Activated T-cell treated with anti-CD3 and anti-CD28 coated beads, Interleukin-2, amount 50 U/mL, for 24 hours (primary cell): ENCODE measurements around the gene TAS1R3.

Experiments used
- DNase-seq: peaks from one replicate; pipeline ENCODE4 v3.0.0-alpha.2; 2020
- H3K27ac Mint-ChIP-seq: 2 replicates; pipeline ENCODE4 v1.8.0; 2020; ENCODE audit warnings: mild to moderate bottlenecking, mixed read lengths
- H3K27me3 Mint-ChIP-seq: 2 replicates; pipeline ENCODE4 v1.8.0; 2020; ENCODE audit warnings: mixed read lengths
- H3K36me3 Mint-ChIP-seq: 2 replicates; pipeline ENCODE4 v1.8.0; 2020; ENCODE audit warnings: low read depth, mixed read lengths
- H3K4me1 Mint-ChIP-seq: 2 replicates; pipeline ENCODE4 v1.8.0; 2020; ENCODE audit warnings: low read depth, mixed read lengths
- H3K4me3 Mint-ChIP-seq: 2 replicates; pipeline ENCODE4 v1.8.0; 2020; ENCODE audit warnings: mild to moderate bottlenecking, moderate library complexity, mixed read lengths
- H3K9me3 Mint-ChIP-seq: 2 replicates; pipeline ENCODE4 v1.8.0; 2020; ENCODE audit warnings: mixed read lengths

Gene TAS1R3

GRCh38 chr1:1321477-1321876 is 9.6 kb upstream of the TAS1R3 start:
- H3K27me3 Mint-ChIP-seq, result no peaks in the 10 kb centered on the region
- peak overlapping the region; percentile 78 for H3K27ac Mint-ChIP-seq
- no peaks in the 10 kb centered on the region for H3K9me3 Mint-ChIP-seq
- DNase-seq, result no peak
- peak overlapping the region; percentile 25 for H3K4me3 Mint-ChIP-seq
- peaks cover 55% of the 10 kb centered on the region for H3K36me3 Mint-ChIP-seq
- H3K4me1 Mint-ChIP-seq, result peaks cover 41% of the 10 kb centered on the region

GRCh38 chr1:1322418-1322817 is 8.7 kb upstream of the TAS1R3 start:
- peaks cover 45% of the 10 kb centered on the region for H3K4me1 Mint-ChIP-seq
- H3K36me3 Mint-ChIP-seq, result peaks cover 55% of the 10 kb centered on the region

GRCh38 chr1:1322952-1323351 is 8.1 kb upstream of the TAS1R3 start:
- no peak for DNase-seq
- no peaks in the 10 kb centered on the region for H3K9me3 Mint-ChIP-seq
- peak overlapping the region; percentile 82 for H3K4me3 Mint-ChIP-seq
- peak overlapping the region; percentile 90 for H3K27ac Mint-ChIP-seq
- peaks cover 55% of the 10 kb centered on the region for H3K36me3 Mint-ChIP-seq
- peaks cover 45% of the 10 kb centered on the region for H3K4me1 Mint-ChIP-seq
- no peaks in the 10 kb centered on the region for H3K27me3 Mint-ChIP-seq

More at GRCh38 chr1:1322418-1322817, 8.7 kb upstream of the TAS1R3 start:
- H3K27me3 Mint-ChIP-seq, result no peaks in the 10 kb centered on the region
- no peaks in the 10 kb centered on the region for H3K9me3 Mint-ChIP-seq
- H3K27ac Mint-ChIP-seq, result peak overlapping the region; percentile 90
- peak overlapping the region; percentile 82 for H3K4me3 Mint-ChIP-seq
- no peak for DNase-seq

GRCh38 chr1:1324084-1324523 is 7.0 kb upstream of the TAS1R3 start:
- H3K9me3 Mint-ChIP-seq, result no peaks in the 10 kb centered on the region
- H3K27me3 Mint-ChIP-seq, result no peaks in the 10 kb centered on the region
- H3K4me1 Mint-ChIP-seq, result peaks cover 45% of the 10 kb centered on the region
- H3K36me3 Mint-ChIP-seq, result peaks cover 44% of the 10 kb centered on the region
- H3K4me3 Mint-ChIP-seq, result peak overlapping the region; percentile 83
- H3K27ac Mint-ChIP-seq, result no peak overlapping the region
- DNase-seq, result no peak

GRCh38 chr1:1324524-1325287 is 6.4 kb upstream of the TAS1R3 start, which contains the start of the genes CPTP and INTS11:
Gene CPTP (plus strand): TSS chr1:1324802. CDS start chr1:1326911, 2,109 bp downstream.
Gene INTS11 (minus strand): TSS chr1:1324660. CDS start chr1:1324608, 52 bp downstream.
- peaks cover 45% of the 10 kb centered on the region for H3K4me1 Mint-ChIP-seq
- peaks cover 38% of the 10 kb centered on the region for H3K36me3 Mint-ChIP-seq
- peak; percentile 96 for DNase-seq
- peak within 1 kb of the TSS; percentile 83 for H3K4me3 Mint-ChIP-seq
- peak within 1 kb of the TSS; percentile 94 for H3K27ac Mint-ChIP-seq
- H3K27me3 Mint-ChIP-seq, result no peaks in the 10 kb centered on the region
- no peaks in the 10 kb centered on the region for H3K9me3 Mint-ChIP-seq

GRCh38 chr1:1325288-1326074 is 5.6 kb upstream of the TAS1R3 start:
- peak overlapping the region; percentile 83 for H3K4me3 Mint-ChIP-seq
- peaks cover 42% of the 10 kb centered on the region for H3K4me1 Mint-ChIP-seq
- DNase-seq, result no peak

GRCh38 chr1:1326075-1326605 is 4.9 kb upstream of the TAS1R3 start:
- Mint-ChIP-seq H3K4me1 (peaks cover 39% of the 10 kb centered on the region), H3K27me3 (no peaks in the 10 kb centered on the region), H3K4me3 (peak overlapping the region; percentile 83), H3K27ac (peak overlapping the region; percentile 81), H3K36me3 (peaks cover 27% of the 10 kb centered on the region), H3K9me3 (no peaks in the 10 kb centered on the region)
- no peak for DNase-seq

More at GRCh38 chr1:1325288-1326074, 5.6 kb upstream of the TAS1R3 start:
- Mint-ChIP-seq H3K36me3 (peaks cover 31% of the 10 kb centered on the region), H3K27ac (peak overlapping the region; percentile 81), H3K9me3 (no peaks in the 10 kb centered on the region), H3K27me3 (no peaks in the 10 kb centered on the region)

GRCh38 chr1:1327291-1327690 is 3.8 kb upstream of the TAS1R3 start:
- Mint-ChIP-seq H3K36me3 (peaks cover 17% of the 10 kb centered on the region), H3K4me3 (no peak overlapping the region), H3K4me1 (peaks cover 28% of the 10 kb centered on the region), H3K27ac (no peak overlapping the region), H3K27me3 (no peaks in the 10 kb centered on the region), H3K9me3 (no peaks in the 10 kb centered on the region)
- no peak for DNase-seq

GRCh38 chr1:1328254-1328653 is 2.8 kb upstream of the TAS1R3 start:
- no peak for DNase-seq
- no peaks in the 10 kb centered on the region for H3K27me3 Mint-ChIP-seq
- peaks cover 14% of the 10 kb centered on the region for H3K36me3 Mint-ChIP-seq
- peaks cover 21% of the 10 kb centered on the region for H3K4me1 Mint-ChIP-seq
- H3K27ac Mint-ChIP-seq, result no peak overlapping the region
- H3K9me3 Mint-ChIP-seq, result no peaks in the 10 kb centered on the region
- H3K4me3 Mint-ChIP-seq, result no peak overlapping the region

GRCh38 chr1:1329304-1330210 is 1.5 kb upstream of the TAS1R3 start:
- H3K27me3 Mint-ChIP-seq, result no peaks in the 10 kb centered on the region
- peaks cover 10% of the 10 kb centered on the region for H3K36me3 Mint-ChIP-seq
- no peak for DNase-seq
- H3K9me3 Mint-ChIP-seq, result no peaks in the 10 kb centered on the region
- peak overlapping the region; percentile 52 for H3K27ac Mint-ChIP-seq
- H3K4me1 Mint-ChIP-seq, result peaks cover 16% of the 10 kb centered on the region
- no peak overlapping the region for H3K4me3 Mint-ChIP-seq

GRCh38 chr1:1330366-1331067 is 563 bp upstream of the TAS1R3 start:
- Mint-ChIP-seq H3K27ac (no peak overlapping the region), H3K36me3 (peaks cover 14% of the 10 kb centered on the region), H3K9me3 (no peaks in the 10 kb centered on the region), H3K27me3 (no peaks in the 10 kb centered on the region), H3K4me3 (no peak overlapping the region), H3K4me1 (peaks cover 12% of the 10 kb centered on the region)
- DNase-seq, result no peak

GRCh38 chr1:1332031-1332755 is 1.1 kb downstream of the TAS1R3 start:
- Mint-ChIP-seq H3K27me3 (no peaks in the 10 kb centered on the region), H3K4me1 (no peaks in the 10 kb centered on the region), H3K36me3 (peaks cover 13% of the 10 kb centered on the region), H3K4me3 (no peak overlapping the region), H3K9me3 (no peaks in the 10 kb centered on the region), H3K27ac (no peak overlapping the region)
- DNase-seq, result no peak
